GM19240 (cell line): ENCODE data around the gene EZH2.
A peak's percentile ranks its signal among the peaks of the same experiment; 100 is the strongest.

Experiments
- DNase-seq: peaks from one replicate; pipeline ENCODE4 v3.0.0; 2011; ENCODE audit warnings: low spot score; ENCODE audit not compliant: insufficient read length

The EZH2 gene

DNA sequence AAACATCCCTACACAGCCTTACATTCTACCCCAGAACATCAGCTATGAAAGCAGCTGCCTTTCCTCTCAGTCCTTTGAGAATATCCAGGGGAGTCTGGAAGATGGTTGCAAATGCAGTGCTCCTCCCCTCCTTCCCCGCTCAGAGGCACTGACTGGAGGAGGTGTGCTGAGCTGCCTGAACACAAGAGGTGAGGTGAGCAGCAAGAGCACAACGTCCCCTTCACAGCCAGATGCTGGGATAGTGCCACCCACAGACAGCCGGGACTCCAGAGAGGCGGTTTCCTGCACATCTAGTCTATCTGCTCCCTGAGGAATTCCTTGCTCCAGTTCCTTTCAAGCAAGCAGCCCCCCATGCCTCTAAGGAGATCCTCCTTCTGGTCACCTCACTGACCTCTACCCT, 74.2 kb downstream of the EZH2 start:
- no peak for DNase-seq

DNA sequence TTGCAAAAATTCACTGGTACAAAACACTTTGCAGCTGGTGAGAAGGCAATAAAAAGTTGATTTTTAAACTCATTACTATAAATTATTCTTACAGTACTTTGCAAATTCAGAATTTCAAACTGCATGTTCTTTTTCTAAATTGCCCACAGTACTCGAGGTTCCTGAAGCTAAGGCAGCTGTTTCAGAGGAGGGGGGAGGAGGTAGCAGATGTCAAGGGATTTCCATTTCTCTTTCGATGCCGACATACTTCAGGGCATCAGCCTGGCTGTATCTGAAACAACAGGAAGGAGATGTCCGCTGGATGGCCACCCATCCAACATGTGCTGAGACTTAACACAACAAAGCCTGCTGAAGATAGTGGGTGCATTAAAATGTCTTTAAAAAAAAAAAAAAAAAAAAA, 76.7 kb downstream of the EZH2 start:
- DNase-seq = no peak

DNA sequence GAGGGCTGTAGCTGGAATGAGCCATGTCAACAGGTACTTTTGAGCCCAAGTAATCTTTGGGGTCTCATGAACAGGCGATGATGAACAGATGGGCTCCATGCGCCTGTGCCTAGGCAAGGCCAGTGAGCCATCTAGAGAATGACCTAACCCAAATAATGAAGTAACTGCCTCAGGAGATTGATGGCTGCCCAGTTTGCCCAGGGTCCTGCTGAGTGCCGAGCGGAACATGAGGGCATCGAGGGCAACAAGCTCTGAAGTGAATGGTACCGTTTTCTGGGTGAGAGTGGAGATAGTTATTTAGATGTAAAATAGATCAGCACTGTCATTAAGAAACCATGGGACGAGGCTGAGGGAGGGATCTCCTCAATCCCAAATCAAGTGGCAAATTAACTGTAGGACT, 77.9 kb downstream of the EZH2 start:
- DNase-seq = no peak

DNA sequence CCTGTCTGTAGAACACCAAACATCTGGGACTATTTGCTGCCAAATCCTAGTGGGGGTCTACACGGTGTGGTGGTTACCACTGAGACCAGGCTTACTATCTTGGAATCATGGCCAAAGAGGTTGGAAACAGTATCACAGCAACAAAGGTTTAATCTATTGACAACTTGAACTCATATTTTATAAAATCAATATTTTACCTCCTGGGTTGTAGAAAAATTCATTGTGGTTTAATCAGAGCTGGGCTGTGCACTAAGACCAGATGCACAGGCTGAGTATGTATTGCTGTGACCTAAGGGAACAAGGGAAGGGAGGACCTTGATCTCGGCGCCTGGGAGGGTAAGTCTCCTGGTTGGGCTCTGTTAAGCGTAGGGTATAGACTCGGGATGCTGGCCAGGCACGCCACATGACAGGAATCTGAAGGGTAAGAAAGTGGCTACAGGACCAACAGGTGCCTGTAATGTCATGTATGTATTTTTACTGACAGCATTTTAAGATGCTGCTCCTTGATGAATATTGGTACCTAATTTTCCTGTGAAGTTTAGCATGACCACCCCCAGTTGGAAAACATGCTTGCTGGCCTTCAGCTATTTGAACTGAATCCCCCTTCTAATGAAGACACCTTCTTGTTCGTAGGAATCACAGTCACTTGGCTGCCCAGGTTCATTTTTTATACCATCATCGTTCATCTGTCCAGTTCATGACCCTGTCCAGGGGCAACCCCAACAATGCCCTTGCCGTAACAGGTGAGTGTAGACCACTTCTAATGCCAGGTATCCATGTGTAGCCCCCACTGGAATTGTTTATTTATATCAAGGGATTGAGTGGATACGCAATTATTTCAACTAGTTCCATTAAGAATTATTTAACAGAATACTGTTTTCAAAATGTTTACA, 79.5 kb downstream of the EZH2 start:
- no peak for DNase-seq

- DNase-seq = no peak
These were observed 81.0 kb downstream of the EZH2 start for GRCh38 chr7:148803094-148803493.

DNA sequence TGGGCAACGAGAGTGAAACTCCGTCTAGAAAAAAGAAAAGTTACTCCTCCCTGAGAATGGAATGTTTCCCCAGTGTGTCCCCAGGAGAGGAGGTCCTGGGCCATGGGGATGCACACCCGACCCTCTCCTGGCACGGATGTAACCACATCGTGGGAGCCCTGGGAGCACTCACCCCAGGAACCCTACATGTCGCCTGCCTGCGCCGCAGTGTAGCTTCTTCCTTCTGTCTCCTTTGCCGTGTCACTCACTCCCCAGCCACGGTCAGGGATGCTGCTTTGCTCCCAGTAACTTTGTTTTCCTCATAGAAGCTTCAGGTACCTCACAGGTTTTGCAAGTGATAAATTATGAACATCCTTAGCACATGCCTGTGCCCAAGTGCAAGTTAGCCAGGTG, 82.0 kb downstream of the EZH2 start:
- DNase-seq = no peak

DNA sequence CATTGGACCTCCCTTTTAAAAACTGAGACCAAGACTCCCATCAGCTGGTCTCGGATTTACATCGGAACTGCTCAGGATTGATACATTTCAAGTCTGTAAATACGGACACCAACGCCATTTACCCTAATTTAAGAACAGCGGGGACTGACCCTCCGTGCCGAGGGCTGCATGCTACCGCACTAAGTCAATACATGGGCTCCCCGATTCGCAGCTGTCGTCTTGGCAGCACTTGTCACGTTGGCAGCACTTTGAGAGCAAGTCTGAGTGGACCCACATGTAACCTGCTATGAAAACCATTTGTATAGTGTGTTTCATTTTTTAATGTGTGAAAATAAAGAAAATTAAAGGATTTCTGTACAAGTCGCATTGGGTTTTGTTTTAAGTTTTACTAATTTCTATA, 83.4 kb downstream of the EZH2 start:
- no peak for DNase-seq

DNA sequence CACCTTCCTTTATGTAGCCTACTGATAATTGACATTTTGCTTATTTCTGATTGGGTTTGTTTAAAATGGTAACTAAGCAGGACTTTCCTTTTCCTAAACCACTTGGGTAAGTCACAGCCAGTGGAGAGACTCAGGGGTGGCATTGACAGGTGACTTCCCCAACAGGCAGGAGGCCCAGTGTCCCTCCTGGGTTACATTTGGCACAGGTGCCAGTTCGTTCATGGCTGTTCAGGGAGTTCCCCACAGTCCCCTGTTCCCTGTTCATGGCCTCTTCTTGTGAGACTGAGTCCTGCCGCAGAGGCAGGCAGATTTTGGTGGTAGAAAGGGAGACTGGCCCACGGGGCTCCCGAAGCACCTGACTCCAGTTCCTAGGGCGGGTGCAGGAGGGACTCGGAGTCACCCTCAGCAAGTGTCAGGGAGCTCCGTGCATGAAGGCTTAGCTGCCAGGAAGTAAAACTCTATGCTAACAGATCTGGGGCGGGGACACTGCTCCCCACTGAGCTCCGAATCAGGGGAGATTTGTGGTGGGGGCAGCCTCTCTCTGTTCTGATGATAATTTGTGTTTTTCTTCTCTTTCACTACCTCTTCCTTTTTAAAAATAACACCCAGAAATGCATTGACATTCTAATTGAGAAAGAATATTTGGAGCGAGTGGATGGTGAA, 84.1 kb downstream of the EZH2 start:
- no peak for DNase-seq

- DNase-seq = no peak
These were observed 87.2 kb downstream of the EZH2 start for GRCh38 chr7:148796841-148797240.

DNA sequence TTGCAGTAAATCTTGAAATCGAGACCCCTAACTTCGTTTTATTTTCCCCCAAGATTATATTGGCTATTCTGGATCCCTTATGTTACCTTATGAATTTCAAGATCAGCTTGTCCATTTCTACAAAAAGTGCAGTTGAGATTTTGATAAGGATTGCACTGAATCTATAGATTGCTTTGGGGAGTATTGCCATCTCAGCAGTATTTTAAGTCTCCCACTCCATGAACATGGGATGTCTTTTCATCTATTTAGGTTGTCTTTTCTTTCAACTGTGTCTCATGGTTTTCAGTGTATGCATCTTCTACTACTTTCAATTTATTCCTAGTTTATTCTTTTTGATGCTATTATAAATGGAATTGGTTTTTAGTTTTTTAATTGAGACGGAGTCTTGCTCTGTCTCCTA, 89.6 kb downstream of the EZH2 start:
- no peak for DNase-seq

- DNase-seq = no peak
These were observed 90.5 kb downstream of the EZH2 start for GRCh38 chr7:148793590-148793989.

- no peak for DNase-seq
These were observed 92.5 kb downstream of the EZH2 start for GRCh38 chr7:148791546-148791945.

- DNase-seq = no peak
These were observed 93.2 kb downstream of the EZH2 start for GRCh38 chr7:148790850-148791249.

GRCh38 chr7:148790131-148790726, 93.9 kb downstream of the EZH2 start:
- DNase-seq = no peak

DNA sequence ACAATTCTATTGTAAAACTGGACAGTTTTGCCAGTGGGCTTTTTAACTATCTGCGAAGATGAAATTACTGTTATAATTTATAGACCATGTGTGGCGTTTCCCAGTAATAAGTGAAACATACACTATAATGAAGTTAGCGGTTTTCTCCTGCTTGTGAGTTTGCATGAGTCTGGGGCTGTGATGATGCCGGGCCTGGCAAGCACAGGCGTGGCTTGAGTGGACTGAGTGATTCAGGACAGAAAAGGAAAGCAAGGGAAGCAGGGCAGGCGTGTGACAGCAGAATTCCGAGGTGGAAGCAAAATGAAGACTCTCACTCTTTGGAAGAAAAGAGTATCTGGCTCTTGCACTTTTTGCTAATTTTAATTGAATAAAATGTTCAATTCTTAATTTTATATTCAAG, 94.9 kb downstream of the EZH2 start:
- DNase-seq = no peak

DNA sequence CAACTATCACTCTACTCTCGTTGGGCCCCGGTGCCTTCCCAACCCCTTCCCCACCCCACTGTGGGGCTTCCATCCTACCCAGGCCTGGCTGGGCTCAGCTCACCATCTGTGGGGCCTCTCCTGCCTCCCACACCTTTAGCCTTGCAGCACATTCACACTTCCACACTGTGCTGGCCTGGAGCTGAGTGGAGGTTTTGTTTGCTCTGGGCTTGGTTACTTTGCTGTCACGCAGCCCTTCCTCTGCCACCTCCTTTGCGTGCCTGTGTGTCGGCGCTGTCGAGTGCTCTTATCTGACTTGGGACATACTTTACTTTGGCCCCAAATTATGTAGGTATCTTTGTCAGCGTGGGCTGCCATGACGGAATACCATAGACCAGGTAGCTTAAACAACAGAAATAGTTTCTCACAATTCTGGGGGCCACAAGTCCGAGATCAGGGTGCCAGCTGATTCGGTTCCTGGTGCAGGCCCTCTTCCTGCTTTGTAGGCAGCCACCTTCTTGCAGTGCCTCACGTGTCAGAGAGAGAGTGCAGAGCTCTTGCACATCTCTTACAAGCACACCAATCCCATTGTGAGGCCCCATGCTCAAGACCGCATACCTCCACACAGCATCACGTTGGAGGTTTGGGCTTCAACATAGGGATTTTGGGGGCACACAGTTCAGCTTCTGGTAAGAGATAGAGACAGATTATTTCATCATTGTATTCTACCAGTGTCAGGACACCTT, 96.4 kb downstream of the EZH2 start:
- DNase-seq = no peak

GRCh38 chr7:148783801-148784527, 100.1 kb downstream of the EZH2 start:
- no peak for DNase-seq

GRCh38 chr7:148782757-148783456, 101.2 kb downstream of the EZH2 start:
- DNase-seq = no peak

- DNase-seq = no peak
These were observed 109.6 kb downstream of the EZH2 start for GRCh38 chr7:148774471-148774870.

DNA sequence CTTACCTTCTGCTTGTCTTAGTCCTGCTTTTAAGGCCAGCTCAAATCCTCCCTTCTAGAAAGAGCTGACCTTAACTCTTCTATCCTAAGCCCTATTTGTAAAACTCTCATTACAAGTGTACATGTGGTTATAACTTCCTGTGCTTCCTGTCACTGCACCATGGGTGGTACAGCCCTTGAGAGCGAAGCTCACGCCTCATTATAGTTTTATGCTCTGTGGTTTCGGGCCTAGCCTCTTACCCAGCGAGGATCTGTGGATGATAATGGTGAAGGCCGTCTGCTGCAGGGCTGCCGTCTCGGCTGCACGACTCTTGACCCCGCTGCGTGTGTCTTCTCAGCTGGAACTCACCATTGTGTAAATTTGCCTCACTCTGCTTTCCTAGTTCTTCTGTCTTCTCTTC, 110.8 kb downstream of the EZH2 start:
- peak; percentile 21 for DNase-seq
